Prostate gland (tissue), 2 donors: ENCODE data around the gene CCSER1. TPM values are rescaled to one million over a fixed set of nuclear protein-coding genes. Genes with fewer than 3 reads are reported as not detected.

Source experiments
- DNase-seq: peaks from one replicate; pipeline ENCODE4 v3.0.0-alpha.2; 2019; ENCODE audit warnings: low spot score
- H3K27ac ChIP-seq, 2 donors: fragments of 200-600 bp; sonication (generic); 2 replicates each; pipeline ENCODE4 v1.5.1; 2017 to 2019
- H3K27me3 ChIP-seq: fragments of 200-600 bp; sonication (generic); replicated peaks from 2 replicates; pipeline ENCODE4 v1.5.1; 2019; ENCODE audit not compliant: insufficient read depth
- H3K36me3 ChIP-seq, 2 donors: fragments of 200-600 bp; sonication (generic); 1 replicate in 1 of 2; 2 replicates in 1 of 2; pipeline versions ENCODE4 v1.5.1 to v1.8.1; 2017 to 2019
- H3K4me1 ChIP-seq: fragments of 200-600 bp; sonication (generic); replicated peaks from 2 replicates; pipeline ENCODE4 v1.5.1; 2019
- H3K4me3 ChIP-seq, 2 donors: fragments of 200-600 bp; sonication (generic); 2 replicates each; pipeline ENCODE4 v1.5.1; 2017 to 2019
- H3K9me3 ChIP-seq: fragments of 200-600 bp; sonication (generic); 2 replicates; pipeline ENCODE4 v1.5.1; 2017
- CTCF ChIP-seq, 4 experiments: fragments of 200-600 bp in 2 of 4; fragments of 450-650 bp in 2 of 4; sonication (generic) in 2 of 4; IDR thresholded peaks; 1 replicate in 3 of 4; 2 replicates in 1 of 4; pipeline ENCODE4 v1.5.1; 2016 to 2019; ENCODE audit warnings: antibody characterized with exemption in 4 of 4, mild to moderate bottlenecking in 2 of 4, moderate library complexity in 2 of 4
- POLR2A ChIP-seq: fragments of 450-650 bp; IDR thresholded peaks from one replicate; pipeline ENCODE4 v1.6.1; 2016; ENCODE audit warnings: antibody characterized with exemption, mild to moderate bottlenecking
- POLR2AphosphoS5 ChIP-seq: sonication (generic); formaldehyde crosslinking; IDR thresholded peaks from one replicate; pipeline ENCODE4 v1.6.1; 2017; ENCODE audit warnings: antibody characterized with exemption
- WGBS: methylation state at CpG from one replicate; pipeline ENCODE4 v1.1.5; 2018; 5-methylcytosine and 5-hydroxymethylcytosine counted together
- intact Hi-C: fragments of 100-400 bp; cut with DNase I; formaldehyde crosslinking; loops from one replicate; pipeline ENCODE4 v1.14.2; 2022
- total RNA-seq, 2 donors: library from RNA; depleted of rRNA; stranded (reverse); fragments of >200 nt; gene quantifications; one replicate each; pipeline ENCODE4 v1.1.0, GENCODE V29; 2016

CCSER1 gene
- total RNA-seq, 2 donors from 2014 or later: 11.9 to 32.2 TPM

GRCh38 chr4:90103991-90104390 is 23.2 kb upstream of the CCSER1 start:
- no peaks in the 10 kb centered on the region for H3K27me3 ChIP-seq
- H3K27ac ChIP-seq: no peak overlapping the region
- WGBS: 90% methylated on average over 3 of the region's 3 CpGs
- intact Hi-C loops: no loop called here
- no peaks in the 10 kb centered on the region for H3K36me3 ChIP-seq
- no peak for TF ChIP-seq CTCF (IDR thresholded peaks at IDR 0.05)
- TF ChIP-seq POLR2A: no peak
- TF ChIP-seq POLR2AphosphoS5: no peak
- no peak overlapping the region for H3K4me3 ChIP-seq
- no peaks in the 10 kb centered on the region for H3K9me3 ChIP-seq
- DNase-seq: no peak
- no peaks in the 10 kb centered on the region for H3K4me1 ChIP-seq

GRCh38 chr4:90105274-90105673 is 21.9 kb upstream of the CCSER1 start:
- H3K36me3 ChIP-seq: no peaks in the 10 kb centered on the region
- H3K27ac ChIP-seq: no peak overlapping the region
- 29% methylated on average over 2 of the region's 2 CpGs for WGBS
- no peaks in the 10 kb centered on the region for H3K9me3 ChIP-seq
- H3K4me1 ChIP-seq: no peaks in the 10 kb centered on the region
- H3K4me3 ChIP-seq: no peak overlapping the region
- DNase-seq: no peak
- H3K27me3 ChIP-seq: no peaks in the 10 kb centered on the region
- TF ChIP-seq POLR2A (no peak), POLR2AphosphoS5 (no peak), CTCF (IDR thresholded peaks at IDR 0.05) (no peak)
- intact Hi-C loops: no loop called here

GRCh38 chr4:90112715-90113114 is 14.5 kb upstream of the CCSER1 start:
- no peaks in the 10 kb centered on the region for H3K36me3 ChIP-seq
- DNase-seq: no peak
- intact Hi-C loops: no loop called here
- no peak overlapping the region for H3K4me3 ChIP-seq
- no peak for TF ChIP-seq POLR2A
- TF ChIP-seq POLR2AphosphoS5: no peak
- no peak for TF ChIP-seq CTCF (IDR thresholded peaks at IDR 0.05)
- no peak overlapping the region for H3K27ac ChIP-seq
- no peaks in the 10 kb centered on the region for H3K9me3 ChIP-seq
- 98% methylated on average over 2 of the region's 2 CpGs for WGBS
- no peaks in the 10 kb centered on the region for H3K4me1 ChIP-seq
- H3K27me3 ChIP-seq: no peaks in the 10 kb centered on the region

- no peak for TF ChIP-seq POLR2AphosphoS5
- TF ChIP-seq CTCF (IDR thresholded peaks at IDR 0.05): no peak
- TF ChIP-seq POLR2A: no peak
- Histone ChIP-seq H3K4me3 (no peak overlapping the region), H3K27me3 (no peaks in the 10 kb centered on the region), H3K27ac (no peak overlapping the region), H3K4me1 (no peaks in the 10 kb centered on the region), H3K36me3 (no peaks in the 10 kb centered on the region), H3K9me3 (no peaks in the 10 kb centered on the region)
- intact Hi-C loops: no loop called here
- WGBS: 63% methylated on average over 2 of the region's 2 CpGs
- no peak for DNase-seq
Observed at GRCh38 chr4:90113881-90114457, 13.2 kb upstream of the CCSER1 start.

GRCh38 chr4:90118527-90119195 is 8.5 kb upstream of the CCSER1 start:
- no peak for DNase-seq
- no peaks in the 10 kb centered on the region for H3K9me3 ChIP-seq
- no peaks in the 10 kb centered on the region for H3K36me3 ChIP-seq
- WGBS: 54% methylated on average over 4 of the region's 4 CpGs
- no peak overlapping the region for H3K4me3 ChIP-seq
- no peaks in the 10 kb centered on the region for H3K4me1 ChIP-seq
- intact Hi-C loops: no loop called here
- TF ChIP-seq CTCF (IDR thresholded peaks at IDR 0.05) (no peak), POLR2A (no peak), POLR2AphosphoS5 (no peak)
- no peak overlapping the region for H3K27ac ChIP-seq
- no peaks in the 10 kb centered on the region for H3K27me3 ChIP-seq
